GM21786 (cell line): ENCODE measurements around the gene BRD1.

Experiments used
- ATAC-seq: cut with Tn5 transposase; IDR thresholded peaks from one replicate; pipeline ENCODE4 v1.9.1; 2021; ENCODE audit not compliant: unreplicated experiment

The BRD1 gene

DNA sequence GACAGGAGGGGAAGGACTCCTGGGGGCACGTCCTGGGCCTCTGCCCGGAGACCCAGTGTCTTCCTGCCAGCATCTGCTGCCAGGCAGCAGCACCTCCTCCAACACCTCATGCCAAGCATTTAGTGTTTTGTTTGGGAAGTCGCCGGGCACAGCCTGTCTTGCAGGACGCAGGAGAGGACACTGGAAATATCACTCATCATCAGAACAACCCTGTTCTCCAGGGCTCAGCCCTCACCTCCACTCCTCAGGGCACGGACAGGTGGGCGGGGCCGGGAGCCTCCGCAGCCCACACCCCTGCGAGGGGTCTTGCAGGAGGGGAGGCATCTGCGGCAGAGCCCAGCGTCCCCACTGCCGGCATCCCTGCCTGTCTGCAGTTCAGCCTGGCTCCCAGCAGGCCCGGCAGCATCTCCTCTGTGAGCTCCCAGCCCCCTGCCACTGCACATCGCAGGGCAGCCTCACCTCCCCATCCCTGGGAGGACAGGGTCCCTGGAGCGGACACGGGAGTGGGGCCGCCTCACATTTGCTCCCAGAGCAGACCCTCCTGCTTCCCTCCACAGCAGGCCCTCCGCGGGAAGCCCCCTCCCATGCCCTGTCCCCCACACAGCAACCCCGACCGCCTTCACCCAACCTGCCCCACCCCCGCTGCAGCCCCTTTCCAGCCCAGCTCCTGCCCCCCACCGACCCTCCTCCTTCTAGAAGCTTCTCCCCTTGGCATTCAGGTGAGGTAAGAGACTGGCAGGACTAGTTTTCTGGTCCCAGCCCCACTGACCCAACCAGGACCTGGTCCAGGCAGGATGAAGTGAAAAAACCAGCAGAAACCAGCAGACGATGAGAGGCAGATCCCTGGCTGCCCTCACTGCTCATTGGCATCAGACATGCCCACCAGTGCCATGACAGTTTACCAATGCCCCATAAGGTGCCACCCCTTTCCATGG lies 72.7 kb downstream of the BRD1 start:
- ATAC-seq: no peak

DNA sequence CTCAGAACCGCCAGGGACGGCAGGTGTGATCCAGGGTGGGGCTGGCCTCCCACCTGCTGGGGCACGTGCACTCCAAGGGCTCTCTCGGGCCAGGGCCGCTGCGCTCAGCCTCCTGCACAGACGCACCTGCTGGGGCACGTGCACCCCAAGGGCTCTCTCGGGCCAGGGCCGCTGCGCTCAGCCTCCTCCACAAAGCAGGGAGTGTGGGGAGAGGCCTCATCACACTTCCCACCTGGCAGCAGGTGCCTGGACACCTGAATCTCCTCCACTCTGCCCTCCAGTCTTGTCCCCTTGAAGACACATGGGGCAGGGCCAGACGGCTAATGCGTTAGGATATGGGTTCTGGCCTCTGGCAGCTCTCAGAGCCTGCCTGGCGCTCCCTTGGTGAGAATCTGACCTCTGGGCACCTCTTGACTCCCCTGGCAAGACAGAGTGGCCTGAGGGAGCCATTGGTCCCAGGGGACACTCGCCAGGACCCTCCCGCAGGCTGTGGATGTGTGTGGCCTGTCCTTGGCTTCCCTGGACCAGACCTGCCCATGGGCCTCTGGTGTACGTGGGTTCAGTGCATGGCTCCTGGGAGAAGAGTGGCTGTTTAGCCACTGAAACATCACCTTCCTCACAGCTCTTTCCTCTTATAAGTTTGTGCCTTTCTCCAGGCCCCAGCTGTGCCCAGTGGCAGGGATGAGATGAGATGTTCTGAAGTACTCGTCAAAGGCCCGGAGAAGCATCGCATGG lies 73.5 kb downstream of the BRD1 start:
- ATAC-seq: no peak

DNA sequence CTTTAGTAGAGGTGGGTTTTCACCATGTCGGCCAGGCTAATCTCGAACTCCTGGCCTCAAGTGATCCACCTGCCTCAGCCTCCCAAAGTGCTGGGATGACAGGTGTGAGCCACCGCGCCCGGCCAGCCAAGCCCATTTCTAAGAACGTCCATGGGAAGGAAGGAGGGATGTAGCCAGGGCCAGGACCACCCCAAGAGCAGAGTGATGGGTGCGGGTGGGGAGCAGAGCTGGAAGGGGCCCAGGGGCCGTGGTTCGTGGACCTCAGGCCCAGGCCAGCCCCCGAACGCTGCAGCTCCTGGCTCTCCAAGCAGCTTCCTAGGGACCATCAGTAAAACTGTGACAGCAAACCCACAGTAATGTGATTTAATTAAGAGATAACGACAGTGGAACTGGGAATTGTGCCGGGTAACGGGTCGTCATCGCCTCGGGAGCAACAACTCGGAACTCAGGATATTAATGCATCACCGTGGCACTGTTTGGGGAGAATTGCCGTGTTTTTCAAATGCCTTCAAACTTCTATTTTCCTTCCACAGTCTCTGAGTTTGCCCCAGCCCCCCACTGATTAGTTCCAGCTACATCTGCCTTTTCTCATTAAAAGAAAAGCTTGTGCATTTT lies 74.3 kb downstream of the BRD1 start:
- ATAC-seq: no peak

DNA sequence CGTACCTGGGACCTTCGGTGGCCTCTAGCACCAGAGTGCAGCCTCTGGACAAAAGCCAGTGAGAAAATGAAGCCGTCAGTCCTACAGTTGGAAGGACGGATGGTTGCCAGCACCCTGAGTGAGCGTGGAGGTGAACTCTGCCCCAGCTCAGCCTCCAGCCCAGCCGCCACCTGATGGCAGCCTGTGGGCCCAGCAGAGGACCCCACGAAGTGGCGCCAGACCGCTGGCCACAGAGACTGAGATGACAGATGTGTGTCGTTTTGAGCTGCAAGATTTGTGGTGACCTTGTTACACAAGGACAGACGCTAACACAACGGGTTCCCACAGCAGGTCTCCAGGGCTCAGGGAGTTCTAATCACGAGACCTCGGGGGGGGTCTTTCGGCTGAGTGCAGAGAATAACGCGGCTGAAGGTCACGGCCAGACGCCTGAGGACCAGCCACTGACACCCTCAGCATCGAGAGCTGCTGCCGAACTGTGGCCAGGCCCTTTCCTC lies 75.0 kb downstream of the BRD1 start:
- ATAC-seq: no peak

DNA sequence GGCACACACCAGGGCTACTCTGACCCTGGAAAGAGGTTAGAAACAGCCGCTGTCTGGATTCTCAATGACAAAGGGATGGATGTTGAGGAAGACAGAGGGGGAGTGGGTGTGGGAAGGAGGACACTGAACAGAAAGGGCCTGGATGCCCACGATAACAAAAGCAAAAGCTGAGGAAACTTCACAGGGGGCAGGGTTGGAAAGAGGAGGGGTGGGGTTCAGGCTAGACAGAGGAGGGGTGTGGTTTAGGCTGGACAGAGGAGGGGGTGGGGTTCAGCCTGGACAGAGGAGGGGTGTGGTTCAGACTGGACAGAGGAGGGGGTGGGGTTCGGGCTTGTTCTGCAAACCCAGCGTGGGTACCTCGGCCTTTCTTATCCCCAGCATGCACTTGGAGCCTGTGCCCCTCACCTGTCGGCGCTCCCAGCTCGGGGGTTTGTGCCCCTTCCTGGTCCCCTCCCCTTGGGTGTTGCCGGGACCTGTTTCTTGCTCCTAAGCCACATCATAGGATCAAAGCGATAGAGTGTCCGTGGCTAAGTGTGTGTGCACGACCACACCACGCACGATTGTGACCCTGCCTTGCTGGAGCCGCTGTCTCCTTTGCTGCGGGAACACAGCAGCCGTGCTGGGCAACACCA lies 75.6 kb downstream of the BRD1 start:
- no peak for ATAC-seq

DNA sequence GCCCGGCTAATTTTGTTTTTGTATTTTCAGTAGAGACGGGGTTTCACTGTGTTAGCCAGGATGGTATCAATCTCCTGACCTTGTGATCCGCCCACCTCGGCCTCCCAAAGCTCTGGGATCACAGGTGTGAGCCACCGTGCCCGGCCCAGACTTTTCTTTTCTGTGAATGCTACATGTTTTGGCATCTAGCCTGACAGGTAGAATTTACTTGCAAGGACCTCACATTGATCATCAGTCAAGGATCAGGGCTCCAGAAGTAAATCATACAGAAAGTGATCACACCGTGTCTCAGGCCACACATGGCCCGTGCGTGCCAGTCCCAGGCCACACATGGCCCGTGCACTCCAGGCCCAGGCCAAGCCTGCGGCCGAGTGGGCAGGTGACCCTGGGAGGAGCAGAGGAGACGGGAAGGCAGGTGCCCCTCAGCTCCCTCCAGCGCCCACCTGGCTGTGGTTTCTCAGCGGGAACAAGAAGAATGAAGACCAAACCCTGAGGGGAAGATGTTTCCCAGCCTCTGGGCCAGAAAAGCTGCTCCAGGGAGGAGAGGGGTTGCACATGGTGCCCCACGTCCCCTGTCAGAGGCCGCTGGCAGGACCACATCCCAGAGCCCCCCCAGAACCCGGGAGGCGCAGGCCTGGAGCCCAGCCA lies 76.2 kb downstream of the BRD1 start:
- no peak for ATAC-seq

DNA sequence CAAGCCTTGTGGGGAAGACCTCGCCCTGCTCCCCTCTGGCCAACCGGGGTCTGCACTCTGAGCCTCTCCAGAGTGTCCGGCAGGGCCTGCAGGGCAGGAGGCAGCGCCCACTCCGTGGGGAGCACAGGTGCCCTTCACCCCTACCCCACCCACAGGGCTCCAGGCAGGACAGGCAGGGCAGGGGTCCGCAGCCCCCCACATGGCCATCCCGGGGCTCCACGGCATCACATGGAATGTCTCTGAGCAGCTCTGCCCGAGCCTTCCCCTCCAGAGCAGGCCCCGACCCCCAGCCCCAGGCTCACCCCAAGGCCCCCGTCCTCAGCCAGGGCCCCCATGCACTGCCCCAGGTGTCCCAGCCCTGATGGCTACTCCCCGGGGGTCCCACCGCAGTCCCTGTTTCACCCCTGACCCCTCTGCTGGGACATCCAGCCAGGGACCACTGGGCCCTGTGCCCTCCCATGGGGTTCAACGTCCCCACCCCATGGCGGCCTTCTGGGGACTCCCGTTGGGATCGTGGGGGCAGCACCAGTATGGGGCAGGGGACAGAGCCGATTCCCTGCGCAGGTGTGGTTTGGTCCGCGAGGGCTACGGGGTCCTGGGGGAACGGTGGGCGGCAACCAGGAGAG lies 77.7 kb downstream of the BRD1 start:
- no peak for ATAC-seq

DNA sequence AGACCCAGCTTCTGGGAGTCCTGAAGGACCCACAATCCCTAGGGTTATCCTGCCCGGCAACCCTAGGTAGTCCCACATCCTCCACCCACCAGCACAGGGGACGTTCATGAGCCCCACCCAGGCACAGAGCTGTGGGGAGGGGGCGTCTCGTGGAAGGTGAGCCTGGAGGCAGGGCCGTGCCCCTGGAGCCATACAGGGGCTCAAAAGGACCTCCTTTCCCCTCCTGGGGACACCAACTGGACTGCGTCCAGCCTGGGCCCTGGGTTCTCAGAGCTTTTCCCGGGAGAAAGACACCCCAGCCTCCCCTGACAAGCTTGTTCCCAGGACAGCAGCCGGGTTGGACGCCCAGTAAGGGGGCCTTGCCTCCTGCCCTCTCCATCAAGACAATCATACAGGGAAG lies 78.4 kb downstream of the BRD1 start:
- no peak for ATAC-seq

DNA sequence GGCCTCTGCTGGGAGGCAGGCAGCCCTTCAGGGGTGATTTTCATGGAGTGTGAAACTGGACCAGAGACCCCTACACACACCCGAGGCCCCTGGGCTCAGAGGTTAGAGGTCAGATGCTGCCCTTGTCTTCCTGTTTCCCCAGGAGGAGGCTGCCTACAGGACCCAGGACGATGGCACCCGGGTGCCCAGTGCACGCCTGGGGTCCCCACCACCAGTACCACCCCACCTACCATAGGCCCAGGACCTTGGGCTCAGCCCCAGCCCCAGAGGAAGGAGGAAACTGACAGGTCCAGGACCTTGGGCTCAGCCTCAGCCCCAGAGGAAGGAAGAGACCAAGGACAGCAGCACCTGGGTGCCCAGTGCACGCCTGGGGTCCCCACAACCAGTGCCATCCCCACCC lies 79.2 kb downstream of the BRD1 start:
- no peak for ATAC-seq

DNA sequence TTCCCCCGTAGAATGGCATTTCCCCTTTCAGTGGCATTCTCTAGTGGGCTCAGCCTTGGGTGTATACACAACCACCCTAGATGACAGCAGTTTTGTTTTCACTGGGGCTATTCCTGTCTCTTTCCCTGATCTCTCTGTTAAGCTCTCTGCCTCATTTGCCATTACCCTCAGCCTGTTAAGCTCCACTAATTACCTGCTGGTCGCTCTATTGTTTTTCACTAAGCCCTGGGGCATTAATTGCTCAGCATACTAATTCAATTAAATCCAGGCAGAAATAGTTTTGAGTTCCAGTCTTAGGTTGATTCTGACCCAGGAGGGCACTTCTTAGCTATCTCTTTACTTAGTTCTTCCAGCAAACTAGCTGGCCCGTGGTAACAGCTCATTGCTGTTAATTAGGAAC lies 80.0 kb downstream of the BRD1 start:
- ATAC-seq: no peak

DNA sequence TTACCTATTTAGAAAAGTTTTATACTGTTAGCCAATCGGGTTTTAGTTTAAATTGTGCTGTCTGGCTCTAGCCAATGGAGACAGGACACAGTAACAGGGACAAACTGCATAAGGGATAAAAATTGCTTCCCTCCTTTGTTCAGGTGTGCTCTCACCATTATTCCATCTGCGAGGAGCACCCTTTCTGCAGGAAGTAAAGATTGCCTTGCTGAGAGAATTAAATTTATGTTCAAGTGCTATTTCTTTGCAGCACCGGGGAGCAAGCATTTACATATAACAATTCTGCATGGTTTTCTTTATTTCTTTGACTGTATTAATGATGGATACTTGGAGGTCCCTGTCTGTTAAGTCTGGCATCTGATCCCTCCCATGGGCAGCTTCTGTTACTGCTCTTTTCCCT lies 80.5 kb downstream of the BRD1 start:
- ATAC-seq: no peak

DNA sequence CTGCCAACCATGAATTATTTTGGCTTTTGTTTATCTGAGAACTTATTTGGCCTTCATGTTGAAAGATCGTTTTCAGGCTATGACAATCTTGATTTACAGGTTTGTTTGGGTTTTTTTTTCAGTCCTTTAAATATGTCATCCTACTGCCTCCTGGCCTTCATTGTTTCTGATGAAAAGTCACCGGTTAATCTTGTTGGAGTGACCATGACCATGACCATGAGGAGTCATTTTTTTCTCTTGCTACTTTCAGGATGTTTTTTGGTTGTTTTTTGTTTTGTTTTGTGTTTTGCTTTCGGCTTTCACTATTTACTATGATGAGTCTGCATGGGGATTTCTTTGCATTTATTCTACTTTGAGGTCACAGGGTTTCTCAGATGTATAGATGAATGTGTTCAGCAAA lies 81.6 kb downstream of the BRD1 start:
- ATAC-seq: no peak

DNA sequence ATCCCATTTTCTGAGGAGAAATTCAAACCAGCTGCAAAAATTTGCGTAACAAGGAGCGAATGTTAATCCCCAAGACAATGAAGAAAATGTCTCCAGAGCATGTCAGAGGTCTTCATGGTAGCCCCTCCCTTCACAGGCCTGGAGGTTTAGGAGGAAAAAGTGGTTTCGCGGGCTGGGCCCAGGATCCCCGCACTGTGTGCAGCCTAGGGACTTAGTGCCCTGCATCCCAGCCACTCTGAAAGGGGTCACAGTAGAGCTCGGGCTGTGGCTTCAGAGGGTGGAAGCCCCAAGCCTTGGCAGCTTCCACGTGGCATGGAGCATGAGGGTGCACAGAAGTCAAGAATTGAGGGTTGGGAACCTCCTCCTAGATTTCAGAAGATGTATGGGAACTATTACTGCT lies 87.4 kb downstream of the BRD1 start:
- no peak for ATAC-seq

DNA sequence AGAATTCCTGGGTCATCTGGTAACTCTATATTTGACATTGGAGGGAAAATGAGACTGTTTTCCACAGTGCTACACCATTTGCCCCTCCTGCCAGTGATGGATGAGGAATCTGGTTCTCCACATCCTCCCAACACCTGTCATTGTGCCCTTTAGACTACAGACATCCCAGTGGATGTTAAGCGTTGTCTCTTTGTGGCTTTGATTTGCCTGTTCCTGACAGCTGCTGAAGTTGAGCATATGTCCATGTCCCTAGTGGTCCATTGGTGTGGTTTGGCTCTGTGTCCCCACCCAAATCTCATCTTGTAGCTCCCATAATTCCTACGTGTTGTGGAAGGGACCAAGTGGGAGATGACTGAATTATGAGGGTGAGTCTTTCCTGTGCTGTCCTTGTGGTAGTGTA lies 88.5 kb downstream of the BRD1 start:
- ATAC-seq: no peak

DNA sequence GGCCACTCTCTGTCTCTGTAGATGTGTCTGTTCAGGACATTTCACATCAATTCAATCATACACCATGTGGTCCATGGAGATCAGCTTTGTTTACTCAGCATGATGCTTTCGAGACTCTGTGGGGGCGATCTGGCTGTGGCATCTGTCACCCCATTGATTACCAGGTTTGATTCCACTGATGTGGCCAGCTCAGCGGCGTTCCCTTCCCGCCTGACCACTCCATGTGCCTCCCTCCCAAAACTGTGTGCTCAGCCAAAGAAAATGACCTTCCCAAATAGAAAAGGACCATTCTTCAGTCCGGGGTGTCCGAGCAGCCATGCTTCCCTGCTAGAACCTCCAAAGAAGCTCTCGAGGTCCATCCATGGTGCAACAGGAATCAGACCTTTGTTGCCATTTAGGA lies 89.1 kb downstream of the BRD1 start:
- no peak for ATAC-seq

DNA sequence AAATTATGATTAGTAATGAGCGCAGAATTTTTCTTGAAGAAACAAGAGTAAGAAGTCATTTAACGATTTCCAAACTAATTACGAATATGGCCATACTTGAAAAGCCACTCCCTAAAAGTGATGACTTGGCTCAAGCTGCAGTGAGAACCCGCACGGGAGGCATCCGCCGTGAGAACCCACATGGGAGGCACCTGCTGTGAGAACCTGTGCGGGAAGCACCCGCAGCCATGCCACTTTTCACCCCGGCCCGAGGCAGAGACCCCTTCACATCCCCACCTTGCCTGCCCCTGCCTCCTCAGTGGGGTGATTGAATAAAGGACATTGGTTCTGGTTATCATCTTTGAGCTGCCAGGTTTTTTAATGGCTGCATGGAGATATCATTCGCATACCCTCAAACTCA lies 89.7 kb downstream of the BRD1 start:
- no peak for ATAC-seq

DNA sequence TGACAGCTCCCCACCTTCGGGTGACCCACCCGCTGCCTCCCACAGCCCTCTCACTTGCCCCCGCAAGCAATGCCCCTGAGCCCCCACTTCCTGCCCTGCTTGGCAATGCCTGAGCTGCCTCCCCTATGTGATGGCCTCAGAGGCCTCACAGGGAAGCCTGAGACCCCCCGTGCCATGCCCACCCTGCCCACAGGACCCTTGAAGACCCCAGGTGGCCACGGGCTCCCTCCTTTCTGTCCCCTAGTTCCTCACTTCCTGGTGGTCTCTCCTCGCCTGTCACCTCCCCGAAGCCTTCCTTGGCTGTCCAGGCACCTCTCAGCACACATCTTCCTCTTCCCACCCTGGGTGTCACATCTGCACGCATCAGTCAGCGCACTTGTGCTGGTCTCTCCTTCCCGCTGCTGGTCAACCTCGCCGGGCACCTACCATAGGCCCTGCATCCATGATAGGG lies 90.5 kb downstream of the BRD1 start:
- no peak for ATAC-seq

DNA sequence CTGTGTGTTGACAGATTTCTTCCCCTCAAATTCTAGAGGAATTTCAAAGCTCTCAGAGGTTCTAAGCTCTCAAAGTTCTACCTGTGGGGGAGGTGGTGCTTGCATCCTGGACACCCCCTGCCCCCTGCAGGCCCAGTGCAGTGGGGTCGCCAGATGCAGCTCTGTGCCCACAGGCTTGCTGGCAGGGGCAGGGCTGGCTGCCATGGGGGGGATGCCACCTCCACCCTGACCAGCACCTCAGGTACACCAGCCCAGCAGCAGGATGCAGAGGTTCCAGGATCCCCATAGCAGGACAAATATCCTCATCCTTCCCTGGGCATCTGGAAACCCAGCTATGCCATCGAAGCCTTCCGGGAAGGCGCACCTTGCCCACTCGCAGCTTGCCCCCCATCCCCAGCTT lies 91.1 kb downstream of the BRD1 start:
- ATAC-seq: no peak

DNA sequence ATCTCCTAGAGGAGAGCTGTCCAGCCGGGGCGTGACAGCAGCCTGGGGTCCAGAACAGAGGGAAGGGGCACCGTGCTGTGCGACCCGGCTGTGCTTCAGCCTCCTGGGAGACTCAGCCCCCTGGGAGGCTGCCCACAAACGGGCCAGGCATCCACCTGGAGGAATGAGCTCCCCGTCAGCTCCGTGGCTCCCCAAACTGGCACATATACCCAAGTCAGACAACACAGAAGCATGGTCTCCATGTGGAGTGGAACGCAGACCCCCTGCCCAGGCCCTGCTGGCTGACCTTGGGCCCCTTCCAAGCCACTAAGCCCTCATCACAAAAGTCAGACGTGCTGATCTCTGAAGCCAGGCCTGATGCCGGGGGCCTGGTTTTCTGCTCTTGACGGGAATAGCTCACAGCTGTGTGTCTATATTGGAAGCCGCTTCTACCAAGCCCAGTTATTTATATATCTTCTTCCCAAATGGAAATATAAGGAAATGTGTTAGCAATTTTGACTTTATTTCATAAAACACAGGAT lies 91.7 kb downstream of the BRD1 start:
- no peak for ATAC-seq

DNA sequence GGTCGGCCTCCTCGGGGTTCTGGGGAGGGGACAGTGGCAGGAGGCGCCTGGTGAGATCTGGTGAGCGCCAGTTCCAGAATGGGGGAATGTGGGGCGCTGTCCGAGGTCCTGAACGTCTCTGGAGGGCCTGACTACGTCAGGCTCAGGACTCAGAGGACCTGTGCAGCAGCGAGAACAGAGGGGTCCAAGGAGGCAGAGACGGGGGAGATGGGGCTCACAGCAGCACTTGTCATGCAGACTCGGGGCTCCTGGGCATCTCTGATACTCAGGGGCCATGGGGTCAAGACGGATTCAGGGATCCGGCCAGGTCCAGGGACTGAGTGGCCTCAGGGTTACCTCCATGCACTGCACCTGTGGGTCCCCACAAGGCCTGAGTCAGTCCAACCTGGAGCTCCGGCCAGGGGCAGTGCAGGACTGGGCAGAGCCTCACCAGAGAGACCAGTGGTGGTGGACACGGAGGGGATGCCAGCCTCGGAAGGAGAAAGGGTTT lies 92.2 kb downstream of the BRD1 start:
- no peak for ATAC-seq
